ENCODE data around the gene CHMP4A. TPM values are rescaled to one million over a fixed set of nuclear protein-coding genes. Genes with fewer than 3 reads are reported as not detected.

Gene CHMP4A
- total RNA-seq, 1 experiment from 2014 or later = 34.6 TPM

DNA sequence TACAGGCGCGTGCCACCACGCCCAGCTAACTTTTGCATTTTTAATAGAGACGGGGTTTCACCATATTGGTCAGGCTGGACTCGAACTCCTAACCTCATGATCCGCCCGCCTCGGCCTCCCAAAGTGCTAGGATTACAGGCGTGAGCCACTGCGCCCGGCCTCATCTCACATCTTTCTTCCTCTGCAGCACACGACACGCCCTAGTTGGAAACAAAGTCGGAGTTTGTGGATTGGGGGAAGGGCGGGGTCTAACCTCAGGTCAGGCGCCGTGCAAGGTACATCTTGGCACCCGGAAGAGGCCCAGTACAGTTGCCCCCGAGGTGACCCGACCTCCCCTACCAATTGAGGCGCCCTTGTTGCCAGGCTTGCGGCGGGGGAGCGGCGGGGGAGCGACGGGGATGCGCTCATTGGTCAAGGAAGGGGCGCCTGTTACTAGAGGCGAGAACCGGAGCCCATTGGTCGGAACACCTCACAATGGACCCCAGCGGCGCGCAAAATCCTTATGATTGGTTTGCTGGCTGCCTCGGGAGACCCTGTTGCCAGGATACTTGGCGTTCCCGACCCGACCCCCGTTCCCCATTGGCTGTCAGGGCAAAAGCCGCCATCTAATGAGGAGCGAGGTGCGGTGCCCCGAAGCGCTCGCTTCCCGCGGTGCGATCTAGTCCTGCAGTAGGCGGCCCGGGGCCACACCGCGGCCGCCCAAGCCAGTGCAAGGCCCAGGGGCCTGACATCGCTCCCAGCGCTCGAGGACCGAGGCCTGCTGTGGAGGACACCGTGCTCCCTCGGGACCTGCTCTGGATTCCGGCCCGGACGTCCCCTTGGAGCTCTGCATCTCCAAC lies 41.6 kb downstream of the CHMP4A start, which contains the start of gene REC8 (continued):
- TF ChIP-seq ELF1 (IDR thresholded peaks at IDR 0.05; ENCODE audit: borderline replicate concordance, low read depth) = no peak

DNA sequence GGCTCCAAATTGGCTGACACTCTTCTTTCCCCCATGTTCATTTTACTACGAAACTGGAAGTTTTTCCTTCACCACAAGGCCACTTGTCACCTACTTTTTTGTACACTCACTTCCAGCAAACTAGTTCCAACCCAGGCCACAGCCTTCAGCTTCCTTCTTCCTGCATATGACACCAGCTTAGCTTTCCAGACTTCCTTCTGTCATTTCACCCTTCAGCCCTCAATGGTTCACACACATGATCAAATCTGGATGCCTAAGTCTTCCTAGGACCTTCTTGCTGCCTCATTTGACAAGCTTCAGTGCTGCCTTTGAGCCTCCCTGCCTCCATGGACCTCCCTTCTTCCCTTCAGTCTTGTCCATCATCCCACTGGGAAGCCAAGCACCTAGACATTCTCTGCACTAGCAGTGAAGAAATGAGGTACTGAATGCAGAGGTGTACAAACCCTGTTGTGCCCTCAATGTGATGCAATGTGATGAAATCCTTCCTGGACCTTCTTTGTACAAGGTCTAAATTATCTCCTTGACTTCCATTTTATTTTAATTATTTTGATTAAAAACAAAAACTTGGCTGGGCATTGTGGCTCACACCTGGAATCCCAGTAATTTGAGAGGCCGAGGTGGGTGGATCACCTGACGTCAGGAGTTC lies 45.7 kb downstream of the CHMP4A start:
- Histone ChIP-seq H3K79me2 (ENCODE audit: insufficient read depth, low read length) (no peaks in the 10 kb centered on the region), H2AFZ (ENCODE audit: low read depth, low read length, poor library complexity, severe bottlenecking) (no peak overlapping the region), H3K4me3 (replicated peaks in 1 of 2; ENCODE audit: low read depth in 1 of 2, low read length in 2 of 2) (no peak overlapping the region), H3K9ac (ENCODE audit: low read length) (no peak overlapping the region), H3K9me2 (ENCODE audit: insufficient read depth) (no peaks in the 10 kb centered on the region), H3K4me2 (ENCODE audit: low read length) (no peak overlapping the region), H3K36me3 (ENCODE audit: control insufficient read depth in 1 of 2, insufficient read depth in 2 of 2, low read length in 2 of 2) (peaks cover 6 to 11% of the 10 kb centered on the region in 2 experiments; a peak in 3 of 4 replicates), H3K4me1 (ENCODE audit: control insufficient read depth in 1 of 2, insufficient read depth in 2 of 2, low read length in 2 of 2) (no peaks in the 10 kb centered on the region), H3K27ac (ENCODE audit: low read depth, low read length) (no peak overlapping the region), H3K27me3 (ENCODE audit: insufficient read depth, low read length) (no peaks in the 10 kb centered on the region), H4K20me1 (ENCODE audit: insufficient read depth) (no peaks in the 10 kb centered on the region), H3K9me3 (ENCODE audit: control insufficient read depth in 1 of 2, insufficient read depth in 1 of 2, low read depth in 1 of 2, low read length in 2 of 2) (no peaks in the 10 kb centered on the region)
- ChIA-PET RAD21 (ENCODE audit: low non-redundant PET in 1 of 2, low total read pairs in 2 of 2, uncharacterized antibody in 2 of 2, unreplicated experiment in 2 of 2) (interaction anchor here in 1 of 2 experiments (0.8 kb wide), 1 partner anchor 41 kb away, joined by 3 read pairs; no protein-coding TSS in a partner anchor), POLR2A (no interaction called here), CTCF (no interaction called here)
- intact Hi-C loops (cut with micrococcal nuclease) = no loop called here
- TF ChIP-seq CEBPB (IDR thresholded peaks at IDR 0.05; ENCODE audit: low read depth) (0 out of 2 replicates have a peak, but pooled peaks have one; percentile 22), SIN3A (IDR thresholded peaks at IDR 0.05; ENCODE audit: low read depth) (no peak)
- BruUV-seq (replicated peaks) = no TSS peak
- DNase-seq (ENCODE audit: low read depth, low spot score) = no peak
- no peak for ATAC-seq

DNA sequence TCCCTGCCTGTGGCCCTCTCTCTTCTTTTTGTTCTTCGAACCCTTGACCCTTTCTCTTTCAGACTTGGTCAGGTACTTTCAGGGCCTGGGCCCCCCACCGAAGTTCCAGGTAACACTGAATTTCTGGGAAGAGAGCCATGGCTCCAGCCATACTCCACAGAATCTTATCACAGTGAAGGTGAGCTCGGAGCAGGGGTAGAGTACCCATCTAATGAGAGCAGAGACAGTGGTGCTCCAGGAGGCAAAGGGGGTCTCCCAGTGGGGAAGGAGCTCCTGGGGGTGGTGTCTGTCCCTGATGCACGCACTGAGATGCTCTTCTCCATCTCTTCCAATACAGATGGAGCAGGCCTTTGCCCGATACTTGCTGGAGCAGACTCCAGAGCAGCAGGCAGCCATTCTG lies 47.5 kb downstream of the CHMP4A start:
- H3K4me1 ChIP-seq (ENCODE audit: control insufficient read depth in 1 of 2, insufficient read depth in 2 of 2, low read length in 2 of 2) = peaks cover 7 to 14% of the 10 kb centered on the region in 2 experiments
- no peaks in the 10 kb centered on the region for H3K9me2 ChIP-seq (ENCODE audit: insufficient read depth)
- peaks cover 6 to 11% of the 10 kb centered on the region in 2 experiments; a peak in 3 of 4 replicates for H3K36me3 ChIP-seq (ENCODE audit: control insufficient read depth in 1 of 2, insufficient read depth in 2 of 2, low read length in 2 of 2)
- no peak for DNase-seq (ENCODE audit: low read depth, low spot score)
- ATAC-seq = no peak
- ChIA-PET RAD21 (ENCODE audit: low non-redundant PET in 1 of 2, low total read pairs in 2 of 2, uncharacterized antibody in 2 of 2, unreplicated experiment in 2 of 2) (no interaction called here), POLR2A (no interaction called here), CTCF (no interaction called here)
- no peak overlapping the region for H2AFZ ChIP-seq (ENCODE audit: low read depth, low read length, poor library complexity, severe bottlenecking)
- H3K27ac ChIP-seq (ENCODE audit: low read depth, low read length) = no peak overlapping the region
- no peak overlapping the region for H3K9ac ChIP-seq (ENCODE audit: low read length)
- H3K9me3 ChIP-seq (ENCODE audit: control insufficient read depth in 1 of 2, insufficient read depth in 1 of 2, low read depth in 1 of 2, low read length in 2 of 2) = no peaks in the 10 kb centered on the region
- H4K20me1 ChIP-seq (ENCODE audit: insufficient read depth) = no peaks in the 10 kb centered on the region
- BruUV-seq (replicated peaks) = no TSS peak
- H3K4me3 ChIP-seq (replicated peaks in 1 of 2; ENCODE audit: low read depth in 1 of 2, low read length in 2 of 2) = no peak overlapping the region
- intact Hi-C loops (cut with micrococcal nuclease) = no loop called here
- no peaks in the 10 kb centered on the region for H3K79me2 ChIP-seq (ENCODE audit: insufficient read depth, low read length)
- H3K4me2 ChIP-seq (ENCODE audit: low read length) = no peak overlapping the region
- H3K27me3 ChIP-seq (ENCODE audit: insufficient read depth, low read length) = no peaks in the 10 kb centered on the region
- TF ChIP-seq SIN3A (IDR thresholded peaks at IDR 0.05; ENCODE audit: low read depth) (no peak), SP1 (IDR thresholded peaks at IDR 0.05; ENCODE audit: low read depth) (no peak), FOSL1 (IDR thresholded peaks at IDR 0.05; ENCODE audit: low read depth) (no peak), EZH2 (IDR thresholded peaks at IDR 0.05) (no peak), RAD21 (IDR thresholded peaks at IDR 0.05; ENCODE audit: low read depth) (no peak), EGR1 (IDR thresholded peaks at IDR 0.05; ENCODE audit: low read depth) (no peak), ELF1 (IDR thresholded peaks at IDR 0.05; ENCODE audit: borderline replicate concordance, low read depth) (no peak), SRF (IDR thresholded peaks at IDR 0.05; ENCODE audit: low read depth) (no peak), POLR2AphosphoS5 (IDR thresholded peaks at IDR 0.05; ENCODE audit: low read depth, low read length) (no peak), CBX3 (IDR thresholded peaks at IDR 0.05; ENCODE audit: low read depth) (no peak), ZNF274 (IDR thresholded peaks at IDR 0.05; ENCODE audit: low read depth, low read length) (no peak), JUND (IDR thresholded peaks at IDR 0.05) (no peak), POLR2A (IDR thresholded peaks at IDR 0.05; ENCODE audit: borderline replicate concordance, extremely low read depth, insufficient read depth, insufficient read length) (no peak), EZH2phosphoT487 (IDR thresholded peaks at IDR 0.05; ENCODE audit: borderline replicate concordance) (no peak), ZFX (IDR thresholded peaks at IDR 0.05) (no peak), YY1 (IDR thresholded peaks at IDR 0.05; ENCODE audit: extremely low read depth, insufficient replicate concordance, low read depth, low read length) (no peak)
- TF ChIP-seq, protein P1, sequence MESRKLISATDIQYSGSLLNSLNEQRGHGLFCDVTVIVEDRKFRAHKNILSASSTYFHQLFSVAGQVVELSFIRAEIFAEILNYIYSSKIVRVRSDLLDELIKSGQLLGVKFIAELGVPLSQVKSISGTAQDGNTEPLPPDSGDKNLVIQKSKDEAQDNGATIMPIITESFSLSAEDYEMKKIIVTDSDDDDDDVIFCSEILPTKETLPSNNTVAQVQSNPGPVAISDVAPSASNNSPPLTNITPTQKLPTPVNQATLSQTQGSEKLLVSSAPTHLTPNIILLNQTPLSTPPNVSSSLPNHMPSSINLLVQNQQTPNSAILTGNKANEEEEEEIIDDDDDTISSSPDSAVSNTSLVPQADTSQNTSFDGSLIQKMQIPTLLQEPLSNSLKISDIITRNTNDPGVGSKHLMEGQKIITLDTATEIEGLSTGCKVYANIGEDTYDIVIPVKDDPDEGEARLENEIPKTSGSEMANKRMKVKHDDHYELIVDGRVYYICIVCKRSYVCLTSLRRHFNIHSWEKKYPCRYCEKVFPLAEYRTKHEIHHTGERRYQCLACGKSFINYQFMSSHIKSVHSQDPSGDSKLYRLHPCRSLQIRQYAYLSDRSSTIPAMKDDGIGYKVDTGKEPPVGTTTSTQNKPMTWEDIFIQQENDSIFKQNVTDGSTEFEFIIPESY (IDR thresholded peaks at IDR 0.05; ENCODE audit: extremely low read depth, insufficient replicate concordance, low read length) = no peak

Data from HCT116 (cell line).